NCI-H2081 treated with DMSO at 0.1 percent for 48 hours (cell line): ENCODE data around the gene PPFIBP1.
A peak's percentile ranks its signal among the peaks of the same experiment; 100 is the strongest.
"Not testable (repeated sequence)": the region's sequence is repeated elsewhere in the genome, so short reads cannot be mapped to it uniquely, and the experiment has no call there.

ENCODE experiments used
- DNase-seq: peaks from one replicate; lab custom pipeline; 2025; lab: John Stamatoyannopoulos, UW

The PPFIBP1 gene

DNA sequence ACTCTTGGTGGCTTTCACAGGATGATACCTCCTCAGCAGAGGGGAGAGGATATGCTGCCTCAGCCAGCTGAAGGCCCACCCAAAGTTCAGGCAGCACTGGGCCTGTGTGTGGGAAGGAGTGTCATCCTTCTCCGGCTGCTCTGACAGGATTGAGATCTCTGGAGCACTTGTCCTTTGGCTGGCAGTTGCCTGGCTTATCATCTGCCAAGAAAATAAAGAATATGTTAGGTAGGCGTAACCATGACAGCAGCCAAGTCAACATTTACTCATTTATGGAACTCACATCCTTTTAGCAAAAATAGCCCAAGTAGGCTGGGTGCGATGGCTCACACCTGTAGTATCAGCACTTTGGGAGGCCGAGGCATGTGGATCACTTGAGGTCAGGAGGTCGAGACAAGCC lies 68.5 kb downstream of the PPFIBP1 start:
- DNase-seq, result no peak

DNA sequence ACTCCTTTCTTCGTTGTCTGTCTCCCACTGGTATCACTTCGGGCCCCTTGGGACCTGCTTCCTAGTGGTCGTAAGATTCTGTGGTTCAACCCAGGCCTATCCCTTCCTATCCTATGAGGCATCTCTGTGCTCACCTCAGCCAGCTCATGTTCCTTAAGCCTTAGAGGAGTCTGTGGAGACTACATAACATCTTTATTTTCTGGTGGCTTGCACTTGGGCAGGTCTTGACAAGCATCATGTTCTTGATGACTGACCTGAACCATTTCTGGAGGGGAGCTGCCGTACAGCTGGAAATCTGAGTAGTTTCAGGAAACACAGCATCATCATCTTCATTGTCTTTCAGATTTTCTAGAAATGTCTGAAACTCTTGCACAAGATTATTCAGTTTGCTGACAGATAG lies 69.3 kb downstream of the PPFIBP1 start:
- no peak for DNase-seq

DNA sequence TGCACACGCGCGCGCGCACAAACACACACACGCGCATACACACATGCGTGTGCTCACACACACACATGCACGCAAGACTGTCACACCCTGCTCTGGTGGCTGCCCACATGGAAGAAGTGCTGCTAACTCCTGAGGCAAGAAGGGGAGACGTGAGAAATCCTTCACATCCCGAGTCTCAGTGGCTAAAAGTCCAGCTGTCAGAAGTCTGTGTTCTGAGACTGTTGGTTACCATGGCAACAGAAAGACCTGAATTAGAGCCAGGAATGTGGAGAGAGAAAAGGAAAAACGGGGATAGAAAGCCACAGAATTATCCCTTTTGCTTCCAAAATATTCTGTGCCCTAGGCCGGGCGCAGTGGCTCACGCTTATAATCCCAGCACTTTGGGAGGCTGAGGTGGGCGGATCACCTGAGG lies 71.2 kb downstream of the PPFIBP1 start:
- DNase-seq, result no peak

DNA sequence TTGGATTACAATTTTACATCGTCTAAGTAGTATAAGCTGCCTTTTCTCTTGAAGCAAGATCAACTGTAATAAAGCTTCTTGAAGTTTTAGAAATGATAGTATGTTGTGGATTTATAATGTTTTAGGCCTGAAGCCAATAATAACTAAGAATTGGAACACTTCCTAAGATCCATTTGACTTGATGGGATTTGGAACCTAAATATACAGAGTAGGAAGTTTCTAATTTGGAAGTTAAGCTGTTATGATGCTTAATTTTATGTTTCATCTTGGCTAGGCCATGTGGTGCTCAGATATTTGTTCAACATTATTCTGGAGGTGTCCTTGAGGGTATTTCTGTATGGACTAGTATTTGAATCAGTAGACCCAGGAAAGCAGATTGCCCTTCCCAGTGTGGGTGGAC lies 74.9 kb downstream of the PPFIBP1 start:
- DNase-seq, result not testable (repeated sequence)

DNA sequence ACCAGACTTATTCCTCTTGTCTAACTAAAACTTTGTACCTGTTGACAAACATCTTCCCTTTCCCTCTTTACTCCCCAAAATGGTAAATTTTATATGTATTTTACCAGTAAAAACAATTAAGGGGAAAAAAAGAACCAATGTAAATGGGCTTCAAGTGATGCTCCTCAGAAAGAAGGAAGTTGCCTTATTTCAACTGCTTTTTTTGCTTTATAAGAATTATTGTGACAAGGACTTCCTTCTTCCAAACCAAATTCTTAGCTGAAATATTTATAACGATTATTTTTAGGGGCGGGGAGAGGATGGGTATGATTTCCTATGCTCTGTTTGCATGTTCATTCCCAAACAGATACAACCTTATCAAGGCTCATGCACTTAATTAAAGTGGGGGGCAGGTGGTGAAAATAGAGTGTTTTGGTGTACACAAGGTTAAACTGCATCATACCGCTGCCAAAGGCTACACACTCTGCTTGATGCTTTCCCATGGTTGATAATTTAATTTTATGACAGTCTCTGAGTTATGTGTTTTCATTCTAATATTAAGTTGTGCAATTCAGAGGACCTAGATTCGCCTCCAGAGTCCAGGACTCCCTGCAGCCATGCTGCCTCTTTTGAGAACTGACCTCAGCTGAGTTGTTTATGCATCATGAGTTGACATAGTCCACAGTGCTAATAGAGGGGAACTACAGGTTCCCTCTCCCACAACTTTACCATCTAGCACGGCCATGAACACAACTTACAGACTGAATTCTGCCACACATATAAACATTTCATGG lies 77.2 kb downstream of the PPFIBP1 start:
- not testable (repeated sequence) for DNase-seq

DNA sequence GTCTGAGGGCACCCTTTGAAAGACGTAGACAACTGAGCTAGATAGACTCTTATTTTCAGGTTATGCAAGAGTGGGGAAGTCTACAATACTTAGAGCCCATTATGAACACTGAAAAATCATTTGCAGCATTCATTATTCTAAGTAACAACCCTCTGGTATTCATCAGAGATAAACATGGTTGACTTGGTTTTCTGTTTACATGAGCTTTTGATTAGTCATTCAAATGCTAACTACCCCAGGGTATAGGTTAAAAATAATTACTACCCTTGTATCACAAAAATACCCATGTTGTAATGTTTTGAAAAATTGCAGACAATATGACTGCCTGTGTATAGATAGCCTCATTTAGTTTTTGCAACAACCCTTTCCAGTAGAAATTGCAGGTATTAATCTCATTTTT lies 78.5 kb downstream of the PPFIBP1 start:
- DNase-seq, result no peak

DNA sequence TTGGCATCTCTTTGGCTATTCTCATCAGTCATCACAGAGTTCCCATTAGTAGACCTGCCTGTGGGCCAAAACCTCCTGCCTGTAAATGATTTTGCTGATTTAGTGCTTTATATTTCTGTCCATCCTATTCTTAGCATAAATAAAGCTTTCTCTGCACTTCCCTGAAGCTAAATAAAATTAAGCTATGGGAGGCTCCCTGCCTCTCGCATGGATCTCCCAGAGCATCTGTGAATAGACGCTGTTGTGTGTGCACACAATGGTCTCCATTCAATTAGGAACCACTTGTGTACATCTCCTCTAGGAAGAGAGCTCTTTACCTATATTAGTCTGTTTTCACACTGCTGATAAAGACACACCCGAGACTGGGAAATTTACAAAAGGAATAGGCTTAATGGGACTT lies 80.4 kb downstream of the PPFIBP1 start:
- DNase-seq, result no peak

- no peak for DNase-seq
Observed at GRCh38 chr12:27606986-27607385, 83.0 kb downstream of the PPFIBP1 start.

DNA sequence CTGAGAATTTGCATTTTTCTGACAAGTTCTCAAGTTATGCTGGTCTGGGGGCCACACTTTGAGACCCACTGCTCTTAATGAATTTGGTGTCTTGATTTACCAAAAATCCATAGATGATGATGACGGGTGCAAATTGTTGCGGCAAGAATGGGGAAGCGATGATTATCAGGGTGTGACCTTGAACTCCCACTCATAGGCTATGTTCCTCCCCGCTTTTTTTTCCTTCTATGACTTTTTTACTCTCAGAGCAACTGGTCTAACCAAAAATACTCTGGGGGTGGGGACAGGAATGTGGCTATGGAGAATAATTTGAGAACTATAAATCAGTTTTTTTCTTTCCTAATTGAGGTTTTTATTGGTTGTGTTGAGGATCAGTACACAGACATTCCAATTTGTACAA lies 83.6 kb downstream of the PPFIBP1 start:
- no peak for DNase-seq

- DNase-seq, result no peak
Observed at GRCh38 chr12:27608890-27609289, 84.9 kb downstream of the PPFIBP1 start.

GRCh38 chr12:27610374-27610773 lies 86.4 kb downstream of the PPFIBP1 start:
- DNase-seq, result peak; percentile 91

DNA sequence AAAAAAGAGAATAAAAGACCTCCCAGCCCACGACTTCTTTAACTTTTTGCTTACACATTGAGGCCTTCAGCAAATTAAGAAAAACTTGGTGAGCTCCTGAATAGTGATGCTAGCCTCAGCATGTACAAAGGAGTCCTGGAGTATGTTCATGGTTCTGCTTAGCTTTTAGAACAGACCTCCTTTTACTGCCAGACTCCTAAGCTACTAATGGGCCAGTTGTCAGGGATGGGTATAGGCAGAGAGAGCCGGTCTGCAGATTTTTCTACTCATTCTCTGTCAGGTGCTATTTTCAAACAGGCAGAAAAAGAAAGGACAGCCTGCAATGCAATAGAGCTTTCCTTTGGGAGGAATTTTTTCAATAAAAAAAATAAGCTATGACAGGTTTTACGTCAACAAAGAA lies 90.4 kb downstream of the PPFIBP1 start:
- no peak for DNase-seq

DNA sequence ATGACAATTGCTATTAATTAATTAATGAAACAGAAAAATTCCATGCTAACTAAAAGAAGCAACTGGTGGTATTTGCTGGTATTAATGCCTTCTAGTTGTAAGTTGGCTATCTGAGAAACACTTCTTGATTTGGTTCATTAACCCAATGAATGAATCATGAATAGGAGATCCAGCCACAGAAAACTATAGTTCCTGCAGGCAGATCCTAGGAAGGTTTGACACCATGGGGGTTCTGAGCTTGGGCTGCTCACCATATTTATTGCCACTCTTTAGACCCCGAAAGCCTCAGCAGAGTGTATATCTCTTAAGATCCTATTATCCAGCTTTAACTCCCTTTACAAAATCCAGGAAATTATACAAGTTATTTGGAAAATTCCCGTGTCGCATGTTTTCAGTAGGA lies 90.9 kb downstream of the PPFIBP1 start:
- DNase-seq, result no peak

DNA sequence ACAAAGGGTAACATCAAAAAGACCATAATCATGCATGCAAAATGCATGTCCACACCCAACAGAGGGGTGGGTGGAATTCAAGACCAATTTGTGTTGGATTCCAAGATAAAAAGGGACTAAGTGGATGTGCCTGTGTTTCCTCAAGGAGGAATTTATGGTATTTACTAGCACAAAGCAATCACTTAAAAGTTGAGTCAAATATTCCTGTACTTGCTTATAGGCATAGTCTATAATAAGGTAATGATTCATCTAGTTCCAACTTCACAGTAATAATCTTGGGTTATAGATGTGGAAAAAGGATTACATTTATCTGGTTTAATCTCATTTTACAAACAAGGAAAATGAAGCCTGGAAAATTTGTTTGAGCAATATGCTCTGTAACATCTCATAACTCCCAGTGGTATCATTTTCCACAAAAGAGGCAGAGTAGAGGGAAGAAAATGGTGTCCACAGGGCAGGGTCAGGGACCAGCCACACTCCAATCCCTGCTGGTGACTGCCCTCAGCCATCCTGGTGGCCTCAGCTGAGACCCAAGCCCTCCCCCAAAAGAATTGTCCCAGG lies 91.4 kb downstream of the PPFIBP1 start:
- no peak for DNase-seq

- DNase-seq, result no peak
Observed at GRCh38 chr12:27616356-27617142, 92.5 kb downstream of the PPFIBP1 start.

DNA sequence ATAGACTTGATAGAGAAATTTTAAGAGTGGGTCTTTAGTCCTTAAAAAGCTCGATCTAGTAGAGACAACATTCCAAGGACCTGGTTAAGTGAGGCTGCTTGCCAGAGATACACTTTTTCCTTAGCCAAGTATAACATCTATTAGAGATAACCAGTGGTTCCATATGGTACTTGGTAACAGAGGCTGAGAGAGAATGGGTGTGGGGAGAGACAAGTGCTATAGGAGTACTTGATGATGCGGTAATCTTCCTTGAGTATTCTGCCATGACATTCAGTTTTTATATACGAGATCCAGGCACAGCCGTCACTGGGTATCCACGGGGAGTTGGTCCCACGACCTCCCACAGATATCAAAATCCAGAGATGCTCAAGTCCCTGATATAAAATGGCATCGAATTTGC lies 94.8 kb downstream of the PPFIBP1 start:
- DNase-seq, result no peak

DNA sequence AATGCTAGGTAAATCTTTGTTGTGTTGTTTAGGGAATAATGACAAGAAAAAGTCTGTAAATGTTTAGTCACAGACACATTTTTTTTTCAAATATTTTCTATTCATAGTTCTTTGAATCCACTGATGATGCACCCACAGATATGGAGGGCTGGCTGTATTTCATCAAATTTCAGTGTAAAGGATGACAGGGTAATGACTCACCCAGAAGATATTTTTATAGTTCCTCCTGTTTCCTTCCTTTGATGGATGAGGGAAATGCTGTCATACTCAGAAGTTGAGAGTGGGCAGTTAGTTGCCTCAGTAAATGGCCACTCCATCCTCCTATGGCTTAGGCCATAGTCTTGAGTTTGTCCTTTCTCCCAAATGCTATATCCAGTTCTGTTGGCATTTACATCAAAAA lies 95.3 kb downstream of the PPFIBP1 start:
- no peak for DNase-seq

DNA sequence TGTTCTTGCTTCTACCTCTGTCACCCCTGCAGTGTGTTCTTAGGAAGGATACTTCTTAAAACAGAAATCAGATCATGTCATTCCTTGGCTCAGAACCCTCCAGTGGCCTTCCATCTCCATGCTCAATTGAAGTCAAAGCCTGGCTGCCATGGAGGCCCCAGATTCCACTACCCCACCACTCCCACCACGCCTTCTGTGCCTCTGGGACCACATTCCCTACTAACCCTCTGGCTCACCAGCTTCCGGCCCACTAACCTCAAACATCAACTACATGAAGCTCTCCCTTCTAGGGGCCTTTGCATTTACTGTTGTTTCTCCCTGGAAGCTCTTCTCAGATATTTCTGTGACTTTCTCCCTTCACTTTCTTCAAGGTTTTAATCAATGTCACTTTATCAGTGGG lies 96.1 kb downstream of the PPFIBP1 start:
- DNase-seq, result no peak

DNA sequence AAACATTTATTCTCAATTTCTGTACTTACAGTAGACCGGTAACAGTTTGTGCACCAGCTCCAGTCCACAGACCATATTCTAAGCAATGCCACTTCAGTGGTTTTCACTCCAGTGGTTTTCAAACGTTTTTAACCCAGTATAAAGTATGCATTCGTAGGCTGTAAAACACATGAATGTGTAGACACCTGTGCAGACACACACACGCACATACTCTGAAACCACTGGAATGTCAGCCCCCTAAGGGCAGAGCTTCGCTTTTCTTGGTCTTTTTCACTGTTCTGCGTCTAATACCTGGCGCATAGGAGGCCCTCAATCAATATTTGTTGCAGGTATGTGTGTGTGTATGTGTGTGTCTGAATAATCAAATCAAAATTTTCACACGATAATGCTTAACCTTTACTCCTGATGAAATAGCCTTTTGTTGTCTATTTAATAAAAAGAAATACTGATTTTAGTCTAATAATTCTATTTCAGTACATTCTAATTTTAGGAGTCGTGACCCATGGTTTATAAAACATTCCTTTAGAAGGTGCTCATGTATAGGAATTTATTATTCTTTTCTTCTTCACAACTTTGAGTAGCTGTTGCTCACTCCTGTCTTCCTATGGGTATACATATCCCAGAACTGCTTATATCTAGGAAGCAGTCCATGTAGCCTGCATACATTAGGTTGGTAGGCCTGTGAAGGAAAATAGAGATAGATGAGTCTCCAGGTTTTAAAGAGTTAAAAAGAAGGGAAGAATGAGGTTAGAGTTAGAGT lies 98.6 kb downstream of the PPFIBP1 start:
- no peak for DNase-seq

DNA sequence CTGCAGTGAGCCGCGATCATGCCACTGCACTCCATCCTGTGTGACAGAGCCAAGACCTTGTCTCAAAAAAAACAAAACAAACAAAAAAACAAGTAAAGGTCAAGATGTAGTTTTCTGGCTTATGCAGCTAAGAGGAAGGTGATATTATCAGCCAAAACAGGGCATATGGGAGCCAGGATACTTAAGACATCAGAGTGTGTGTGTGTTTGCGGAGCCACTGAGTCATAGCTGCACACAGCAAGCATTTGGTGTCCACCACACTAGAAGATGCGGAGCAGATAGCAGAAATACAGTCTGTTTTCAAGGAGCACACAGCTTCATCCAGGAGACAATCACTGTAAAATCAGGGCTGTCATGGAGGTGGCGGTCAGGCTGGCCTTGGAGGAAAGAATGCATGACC lies 99.6 kb downstream of the PPFIBP1 start:
- no peak for DNase-seq

GRCh38 chr12:27624586-27624985 lies 100.6 kb downstream of the PPFIBP1 start:
- DNase-seq, result no peak

DNA sequence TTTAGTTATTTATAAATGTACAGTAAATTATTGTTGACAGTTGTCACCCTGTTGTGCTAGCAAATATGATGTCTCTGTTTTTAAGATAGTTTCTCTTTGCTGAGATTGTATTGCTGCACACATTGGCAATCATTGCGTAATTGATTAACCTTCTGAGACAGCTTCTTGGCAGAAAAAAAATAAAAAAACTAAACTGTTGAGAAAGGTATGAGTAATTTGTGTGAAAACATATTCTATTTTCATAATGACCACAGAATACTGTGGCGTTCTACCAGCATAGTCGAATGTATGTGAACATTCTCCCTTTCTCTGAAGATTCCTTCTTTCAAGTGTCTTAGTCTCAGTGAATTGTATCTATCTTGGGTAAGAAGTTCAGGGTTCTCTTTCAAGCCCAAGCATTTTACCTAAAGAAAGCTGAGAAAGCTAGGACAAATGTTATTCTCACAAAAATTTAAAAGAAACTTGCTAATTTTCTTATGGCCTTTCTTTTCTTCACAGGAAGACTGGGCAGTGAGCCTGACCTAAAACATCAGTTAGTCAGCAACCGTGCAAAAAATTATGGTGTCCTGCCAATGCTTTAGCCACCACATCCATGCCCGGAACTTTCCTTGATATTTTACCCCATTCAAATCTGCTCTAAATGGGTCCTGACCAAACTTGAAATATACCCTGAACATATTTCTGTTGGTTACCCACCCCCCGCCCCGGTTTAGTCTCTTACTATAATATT lies 103.3 kb downstream of the PPFIBP1 start:
- DNase-seq, result no peak
